ENCODE data around the gene OSBPL10.

Gene OSBPL10

DNA sequence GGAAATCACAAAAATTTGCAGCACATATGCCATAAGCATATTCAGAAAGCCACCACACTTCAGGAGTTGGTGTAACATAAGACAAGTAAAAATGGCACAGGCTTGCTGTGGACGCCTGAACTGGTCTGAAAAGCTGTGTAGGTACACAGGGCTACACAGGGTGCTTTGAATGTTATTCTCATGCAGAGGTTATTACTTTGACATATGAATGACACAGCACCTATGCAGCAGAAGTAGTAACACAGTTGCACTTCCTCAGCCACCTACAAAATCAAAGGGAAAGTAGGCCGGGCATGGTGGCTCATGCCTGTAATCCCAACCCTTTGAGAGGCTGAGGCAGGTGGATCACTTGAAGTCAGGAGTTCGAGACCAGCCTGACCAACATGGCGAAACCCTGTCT, 54.5 kb downstream of the OSBPL10 start:
- no peak for DNase-seq (ENCODE audit: extremely low read depth in 1 of 2, low read depth in 1 of 2)

DNA sequence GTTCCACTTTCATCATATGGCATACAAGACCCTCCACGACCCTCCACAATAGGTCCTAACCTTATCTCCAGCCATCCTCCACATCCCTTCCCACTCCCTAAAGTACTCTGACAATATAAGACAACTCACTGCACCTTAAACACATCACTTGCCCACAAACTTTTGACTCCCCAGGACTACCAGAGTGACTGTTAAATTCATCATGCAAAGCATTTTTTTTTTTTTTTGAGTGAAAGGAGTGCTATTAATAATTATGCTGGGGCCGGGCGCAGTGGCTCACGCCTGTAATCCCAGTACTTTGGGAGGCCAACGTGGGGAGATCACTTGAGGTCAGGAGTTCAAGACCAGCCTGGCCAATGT, 55.8 kb downstream of the OSBPL10 start:
- no peak for DNase-seq (ENCODE audit: extremely low read depth in 1 of 2, low read depth in 1 of 2)

DNA sequence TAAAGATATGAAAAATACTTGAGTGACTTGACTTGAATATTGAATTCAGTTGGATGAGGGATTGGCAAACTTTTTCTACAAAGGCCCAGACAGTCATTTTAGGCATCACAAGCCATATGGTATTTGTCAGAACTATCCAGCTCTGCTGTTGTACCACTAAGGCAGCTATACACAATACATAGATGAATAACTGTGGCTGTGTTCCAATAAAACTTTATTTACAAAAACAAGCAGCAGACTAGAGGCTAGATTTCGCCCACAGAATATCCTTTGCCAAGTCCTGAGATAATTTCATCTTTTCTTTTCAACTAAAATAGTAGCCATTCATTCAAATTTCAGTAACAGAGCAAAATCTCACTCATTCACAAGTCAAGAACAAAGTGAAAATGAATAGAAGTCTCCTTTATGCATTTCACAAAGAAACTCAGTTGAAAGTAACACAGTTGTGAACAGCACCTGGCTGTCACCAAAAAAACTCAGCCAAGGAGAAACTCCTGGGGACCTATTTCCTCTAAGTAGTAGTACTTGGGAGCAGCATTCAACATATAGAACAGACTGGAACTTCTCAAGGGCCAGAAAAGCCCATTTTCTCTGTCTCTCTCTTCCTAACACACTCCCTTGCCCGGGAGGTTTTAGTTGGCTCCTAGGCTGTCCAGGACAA, 56.3 kb downstream of the OSBPL10 start:
- no peak for DNase-seq (ENCODE audit: extremely low read depth in 1 of 2, low read depth in 1 of 2)

DNA sequence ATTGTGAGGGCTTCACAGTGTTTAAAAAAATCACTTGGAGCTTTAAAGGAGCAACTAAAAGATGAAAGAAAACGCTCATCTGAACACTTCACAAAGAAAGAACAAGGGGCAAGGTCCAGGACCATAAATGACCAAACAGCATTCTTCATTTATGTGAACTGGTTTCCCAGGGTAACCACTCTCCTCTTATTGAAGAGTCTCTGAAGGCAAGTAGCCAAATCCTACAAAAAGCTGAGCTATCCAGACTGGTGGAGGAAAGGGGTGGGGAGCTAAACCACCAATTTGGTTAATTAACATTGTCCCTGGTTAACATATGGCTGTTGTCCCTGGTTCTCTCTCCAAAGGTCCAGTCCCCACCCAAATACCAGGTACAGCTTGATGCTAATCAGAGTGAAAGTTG, 58.1 kb downstream of the OSBPL10 start:
- DNase-seq (ENCODE audit: extremely low read depth in 1 of 2, low read depth in 1 of 2): no peak

DNA sequence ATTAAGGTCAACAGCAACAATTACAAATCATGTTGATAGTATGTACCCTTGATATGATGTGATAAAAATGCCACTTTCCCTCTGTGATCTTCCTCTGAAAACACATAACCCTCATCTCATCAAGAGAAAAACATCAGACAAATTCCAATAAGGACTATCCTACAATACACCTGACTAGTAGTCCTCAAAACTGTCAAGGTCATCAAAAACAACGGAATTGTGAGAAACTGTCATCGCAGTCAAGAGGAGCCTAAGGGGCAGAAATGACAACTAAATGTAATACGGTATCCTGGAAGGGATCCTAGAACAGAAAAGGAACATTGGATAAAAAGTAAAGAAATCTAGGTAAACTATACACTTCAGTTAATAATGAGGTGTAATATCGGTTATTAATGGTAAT, 59.2 kb downstream of the OSBPL10 start:
- DNase-seq (ENCODE audit: extremely low read depth in 1 of 2, low read depth in 1 of 2): no peak

DNA sequence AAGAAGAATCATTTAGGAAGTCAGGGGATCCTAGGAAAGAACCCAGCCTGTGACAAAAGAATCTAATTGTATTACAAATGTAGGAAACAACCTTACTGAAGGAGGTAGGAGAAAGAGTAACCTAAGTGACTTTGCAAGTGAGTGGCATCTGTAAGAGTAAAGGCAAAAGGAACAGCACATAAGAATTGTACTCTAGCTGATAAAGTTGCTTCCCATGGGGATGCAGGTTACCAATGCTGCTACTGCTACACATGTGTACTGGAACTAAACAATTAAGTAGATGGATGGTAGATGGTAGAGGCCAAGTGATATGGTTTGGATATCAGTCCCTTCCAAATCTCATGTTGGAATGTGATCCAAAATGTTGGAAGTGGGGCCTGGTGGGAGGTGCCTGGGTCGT, 60.8 kb downstream of the OSBPL10 start:
- no peak for DNase-seq (ENCODE audit: extremely low read depth in 1 of 2, low read depth in 1 of 2)

DNA sequence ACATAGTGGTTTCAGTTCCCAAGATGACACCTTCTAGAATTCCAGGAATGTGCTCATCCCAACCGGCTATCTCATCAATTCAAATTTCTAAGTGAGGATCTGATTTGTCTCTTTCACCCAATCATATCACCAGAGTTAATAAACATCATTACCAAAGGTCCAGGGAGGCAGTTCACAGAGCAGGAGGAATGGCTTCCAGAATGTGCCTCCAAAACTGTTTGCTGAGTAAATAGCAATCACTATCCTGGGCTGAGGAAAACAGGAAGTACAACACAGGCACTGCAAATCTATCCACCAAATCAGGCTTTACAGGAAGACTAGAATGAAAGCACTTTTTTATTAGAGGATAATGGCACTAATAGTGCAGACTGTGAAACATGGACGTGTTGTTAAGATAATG, 61.5 kb downstream of the OSBPL10 start:
- no peak for DNase-seq (ENCODE audit: extremely low read depth in 1 of 2, low read depth in 1 of 2)

DNA sequence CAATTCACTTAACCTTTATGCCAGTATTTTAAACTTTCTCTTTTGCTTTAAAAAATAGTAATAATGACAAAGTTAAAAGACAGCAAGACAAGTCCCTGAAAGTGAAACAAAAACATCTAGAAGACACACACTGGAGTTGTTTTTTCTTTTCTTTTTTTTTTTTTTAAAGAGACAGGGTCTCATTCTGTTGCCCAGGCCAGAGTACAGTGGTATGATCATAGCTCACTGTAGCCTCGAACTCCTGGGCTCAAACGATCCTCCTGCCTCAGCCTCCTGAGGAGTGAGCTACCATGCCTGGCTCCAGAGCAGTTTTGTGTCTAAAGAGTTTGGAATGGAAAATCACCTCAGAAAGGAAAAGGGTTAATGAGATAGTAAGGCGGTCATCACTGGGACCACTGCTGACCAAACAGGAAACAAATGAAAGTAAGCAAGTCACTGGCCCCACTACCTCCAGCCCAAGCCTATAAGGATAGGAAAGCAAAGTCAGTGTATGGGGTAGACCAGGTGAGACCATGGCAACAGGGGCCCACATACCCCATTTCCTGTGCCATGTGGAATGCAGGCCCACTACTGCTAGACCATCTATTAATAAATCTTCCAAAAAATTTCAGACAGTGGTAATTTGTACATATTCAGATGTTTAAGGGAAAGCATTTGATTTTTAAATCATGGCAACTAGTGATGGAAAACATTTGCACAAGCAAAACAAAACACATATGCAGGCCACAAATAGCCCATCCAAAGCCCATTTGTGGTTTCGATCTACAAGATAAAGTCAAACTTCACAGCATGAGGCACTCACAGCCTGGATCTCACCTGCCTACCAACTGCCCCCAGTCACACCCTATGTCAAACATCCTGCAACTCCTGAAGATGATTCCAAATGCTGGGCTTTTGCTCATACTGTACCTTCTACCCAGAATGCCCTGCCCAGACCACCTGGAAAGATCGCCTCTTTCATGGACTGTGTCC, 62.6 kb downstream of the OSBPL10 start:
- no peak for DNase-seq (ENCODE audit: extremely low read depth in 1 of 2, low read depth in 1 of 2)

DNA sequence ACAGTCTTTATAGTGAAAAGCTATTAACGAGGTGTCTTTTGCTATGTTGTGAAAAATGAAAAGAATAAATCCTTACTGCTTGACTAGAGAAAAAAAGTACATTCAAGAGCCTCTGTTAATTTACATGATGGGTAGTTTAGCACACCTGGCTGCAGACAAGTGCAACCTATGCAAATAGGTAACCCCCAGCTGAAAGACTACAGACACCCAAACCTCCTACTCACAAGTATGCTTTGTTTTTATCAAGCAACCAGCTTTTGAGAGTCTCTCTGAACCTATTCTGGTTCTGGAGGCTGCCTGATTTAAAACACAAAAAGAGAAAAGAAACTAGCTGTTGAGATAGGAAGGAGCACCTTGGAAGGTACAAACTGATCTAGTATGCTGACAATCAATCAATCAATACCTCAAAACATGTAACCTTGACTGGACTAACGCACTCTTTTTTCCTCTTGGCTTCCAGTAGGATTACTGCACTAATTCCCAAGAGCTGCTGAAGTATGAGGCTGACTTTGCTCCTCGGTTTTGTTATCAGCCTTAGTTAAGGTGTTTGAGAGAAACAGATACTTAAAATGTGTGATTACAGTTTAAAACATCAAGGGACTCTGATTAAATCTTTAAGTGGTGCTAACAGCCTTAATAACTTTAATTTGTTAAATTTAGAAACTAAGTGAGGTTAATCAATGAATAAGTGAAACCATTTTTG, 63.6 kb downstream of the OSBPL10 start:
- no peak for DNase-seq (ENCODE audit: extremely low read depth in 1 of 2, low read depth in 1 of 2)

DNA sequence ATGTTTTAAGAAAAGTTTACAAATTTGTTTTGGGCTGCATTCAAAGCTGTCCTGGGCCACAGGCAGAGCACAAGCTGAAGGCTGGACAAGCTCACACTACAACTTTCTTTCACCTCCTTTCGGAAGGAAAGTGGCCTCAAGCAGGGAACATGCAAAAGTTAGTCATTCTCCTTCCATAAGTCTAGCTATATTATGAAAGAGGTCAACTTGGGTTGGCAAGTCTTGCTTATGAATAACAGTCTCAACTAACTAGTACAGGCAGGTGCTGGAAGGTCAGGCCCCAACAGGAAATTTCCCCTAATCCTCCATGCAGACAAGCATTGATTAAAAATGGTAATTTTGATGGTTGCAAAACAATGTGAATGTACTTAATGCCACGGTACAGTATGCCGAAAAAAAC, 69.4 kb downstream of the OSBPL10 start:
- no peak for DNase-seq (ENCODE audit: extremely low read depth in 1 of 2, low read depth in 1 of 2)

DNA sequence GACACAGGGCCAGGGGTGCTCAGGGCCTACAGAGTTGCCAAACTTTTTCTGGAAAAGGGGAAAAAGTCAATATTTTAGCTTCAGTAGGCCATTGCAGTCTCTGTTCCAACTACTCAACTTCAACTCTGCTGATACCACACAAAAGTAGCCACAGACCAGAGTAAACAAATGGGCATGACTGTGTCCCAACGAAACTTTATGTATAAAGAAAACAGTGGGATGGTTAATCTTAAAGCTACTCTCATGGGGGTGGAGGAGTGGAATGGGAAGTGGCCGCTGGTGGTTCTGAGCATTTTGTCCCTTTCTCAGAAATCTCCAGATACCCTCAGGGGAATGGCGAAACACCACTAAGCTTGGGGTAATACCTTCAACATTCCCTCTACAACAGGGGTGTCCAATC, 69.9 kb downstream of the OSBPL10 start:
- no peak for DNase-seq (ENCODE audit: extremely low read depth in 1 of 2, low read depth in 1 of 2)

DNA sequence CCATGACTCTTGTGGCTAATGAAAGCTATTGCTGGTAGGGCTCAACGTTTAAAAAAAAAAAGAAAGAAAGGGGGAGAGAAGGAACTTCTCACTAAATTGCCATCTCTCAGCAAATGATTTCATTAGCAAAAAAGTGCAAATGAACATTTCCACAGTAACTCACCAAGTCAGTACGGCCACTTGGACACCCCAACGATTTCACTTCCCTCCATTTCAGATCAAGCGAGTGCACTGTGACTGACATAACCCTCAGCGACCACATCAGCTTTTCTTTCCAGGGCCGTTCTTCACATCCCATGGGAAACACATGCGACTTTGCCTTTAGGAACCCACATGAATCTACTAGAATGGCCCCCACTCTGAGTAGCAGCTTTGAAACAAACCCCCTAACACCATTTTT, 71.6 kb downstream of the OSBPL10 start:
- no peak for DNase-seq (ENCODE audit: extremely low read depth in 1 of 2, low read depth in 1 of 2)

DNA sequence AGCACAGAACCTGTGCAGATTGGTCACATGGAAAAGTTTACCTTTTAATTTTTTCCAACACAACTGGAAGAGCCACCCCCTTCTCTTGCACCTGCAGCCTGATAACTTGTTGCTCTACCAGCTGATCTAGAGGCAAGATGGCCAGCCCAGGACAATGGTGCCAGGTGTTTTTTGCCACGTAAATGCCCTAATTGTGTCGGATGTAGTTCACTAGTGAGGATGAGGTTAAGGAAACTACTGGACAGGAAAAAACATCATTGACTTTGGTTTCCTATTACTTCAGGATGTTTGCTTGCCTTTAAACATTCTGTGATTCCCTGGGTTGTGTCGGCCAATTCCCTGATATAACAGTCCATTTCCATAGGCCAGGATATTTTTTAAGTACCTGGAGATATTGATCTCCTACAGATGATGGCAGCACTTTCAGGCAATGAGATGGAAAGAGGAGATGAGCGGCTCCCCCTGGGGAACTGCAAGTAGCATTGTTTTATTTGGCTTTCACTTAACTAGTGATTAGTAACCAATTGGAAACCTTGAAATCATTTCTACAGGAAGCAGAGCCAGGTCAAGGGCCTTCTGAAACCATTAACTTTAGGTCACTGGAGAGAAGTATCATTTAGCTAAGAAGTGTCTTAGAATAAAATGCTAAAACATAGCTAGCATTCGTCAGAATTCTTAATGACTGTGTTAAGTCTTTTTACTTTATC, 72.5 kb downstream of the OSBPL10 start:
- no peak for DNase-seq (ENCODE audit: extremely low read depth in 1 of 2, low read depth in 1 of 2)

DNA sequence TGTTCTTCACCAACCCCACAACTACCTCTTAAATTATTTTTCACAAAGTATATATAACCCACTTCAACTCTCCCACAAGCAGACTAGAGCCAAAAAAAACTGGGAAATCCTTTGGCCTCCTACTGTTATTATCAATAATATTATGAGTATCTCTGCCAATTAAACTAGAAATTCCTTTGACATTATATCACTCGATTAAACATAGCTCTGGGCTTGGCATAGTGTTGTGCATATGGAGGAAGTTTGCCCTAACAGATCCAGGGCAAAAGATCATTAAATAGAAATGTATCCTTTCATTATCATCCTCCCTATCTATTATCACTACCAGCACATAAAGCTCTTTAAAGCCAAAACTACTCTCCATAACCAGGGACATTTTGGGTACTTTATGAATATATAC, 74.9 kb downstream of the OSBPL10 start:
- DNase-seq (ENCODE audit: extremely low read depth in 1 of 2, low read depth in 1 of 2): no peak

DNA sequence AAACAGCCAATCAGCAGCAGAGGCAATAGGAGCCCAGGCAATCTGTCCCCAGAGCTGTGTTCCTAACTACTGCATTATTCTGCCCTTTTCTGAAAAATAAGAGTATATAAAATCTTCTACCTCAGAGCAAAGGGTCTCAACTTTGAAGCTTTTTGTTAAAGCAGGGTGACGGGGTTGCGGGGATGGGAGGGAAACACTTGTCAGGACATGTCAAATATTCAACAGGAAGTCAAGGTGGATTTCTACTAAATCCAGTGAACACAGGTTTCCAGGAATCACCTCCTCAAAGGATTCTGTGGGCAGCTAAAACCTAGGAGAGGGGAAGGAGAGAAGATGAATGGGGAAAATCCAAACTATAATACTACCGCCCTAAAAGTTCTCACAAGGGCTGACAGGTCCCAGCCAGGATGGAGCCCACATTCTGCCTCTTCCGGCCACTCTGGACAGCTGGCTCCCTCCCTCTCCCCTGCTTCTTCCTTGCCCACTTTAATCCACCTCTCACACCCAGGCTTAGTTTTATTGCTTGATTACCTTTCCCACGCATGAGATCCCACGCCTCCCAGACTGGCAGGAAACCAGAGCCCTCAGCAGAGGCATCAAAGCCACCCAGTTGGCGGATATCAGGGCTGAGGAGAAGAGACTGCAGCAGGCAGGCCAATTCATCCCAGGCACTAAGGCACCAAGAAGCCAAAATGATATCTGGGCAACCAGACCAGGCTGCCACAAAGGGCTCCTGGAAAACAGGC, 77.2 kb downstream of the OSBPL10 start:
- no peak for DNase-seq (ENCODE audit: extremely low read depth in 1 of 2, low read depth in 1 of 2)

DNA sequence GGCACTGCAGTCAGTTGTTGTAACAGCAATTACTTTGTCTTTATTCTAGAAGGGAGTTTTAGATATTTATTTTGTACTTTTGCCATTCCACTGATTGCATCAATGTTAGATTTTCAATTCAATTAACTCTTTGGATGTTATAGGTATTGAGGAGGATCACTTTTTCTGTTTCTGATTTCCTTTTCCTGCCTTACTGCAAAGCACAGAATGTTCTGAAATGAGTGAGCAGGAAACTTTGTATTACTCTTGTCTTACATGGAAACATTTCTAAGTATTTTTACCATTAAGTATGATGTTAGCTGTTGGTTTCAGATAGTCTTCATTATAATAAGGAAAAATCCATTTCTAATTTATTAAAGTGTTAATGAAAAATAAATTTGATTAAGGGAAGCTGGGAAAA, 80.5 kb downstream of the OSBPL10 start:
- no peak for DNase-seq (ENCODE audit: extremely low read depth in 1 of 2, low read depth in 1 of 2)

DNA sequence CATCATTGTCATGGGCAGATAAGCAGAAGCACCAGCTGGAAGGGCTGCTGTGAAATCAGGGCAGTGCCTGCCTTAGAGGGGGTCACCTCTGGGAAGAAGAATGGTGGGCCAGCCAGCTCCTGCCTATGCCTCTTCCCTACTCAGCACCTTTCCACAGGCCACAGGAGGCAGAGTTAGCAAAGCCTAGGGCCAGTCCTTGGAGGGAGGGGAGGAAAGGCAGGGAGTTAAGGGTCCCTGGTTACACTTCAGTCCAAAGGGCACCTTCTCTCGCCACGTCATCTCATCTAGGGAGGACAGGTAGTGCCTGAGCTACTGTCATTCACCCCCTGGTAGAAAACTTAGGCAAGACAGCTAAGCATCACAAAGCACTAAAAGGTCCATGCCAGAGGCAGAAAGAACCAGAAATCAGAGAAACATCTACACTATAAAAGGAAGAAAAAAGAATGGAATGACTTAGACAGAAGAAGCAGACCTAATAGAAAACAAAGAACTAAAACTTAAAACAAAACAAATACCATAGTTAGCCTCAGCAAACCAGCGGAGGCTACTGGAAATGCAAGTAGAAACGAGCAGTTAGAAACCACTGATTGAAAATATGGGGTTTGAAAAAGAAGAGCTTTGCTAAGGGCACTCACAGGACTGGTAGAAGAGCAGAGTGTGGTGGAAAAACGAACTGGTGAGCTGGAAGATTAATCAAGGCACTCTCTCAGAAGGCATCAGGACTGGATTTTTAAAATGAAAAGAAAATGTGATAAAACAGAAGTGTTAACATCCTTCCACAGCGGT, 84.2 kb downstream of the OSBPL10 start:
- DNase-seq (ENCODE audit: extremely low read depth in 1 of 2, low read depth in 1 of 2): no peak

DNA sequence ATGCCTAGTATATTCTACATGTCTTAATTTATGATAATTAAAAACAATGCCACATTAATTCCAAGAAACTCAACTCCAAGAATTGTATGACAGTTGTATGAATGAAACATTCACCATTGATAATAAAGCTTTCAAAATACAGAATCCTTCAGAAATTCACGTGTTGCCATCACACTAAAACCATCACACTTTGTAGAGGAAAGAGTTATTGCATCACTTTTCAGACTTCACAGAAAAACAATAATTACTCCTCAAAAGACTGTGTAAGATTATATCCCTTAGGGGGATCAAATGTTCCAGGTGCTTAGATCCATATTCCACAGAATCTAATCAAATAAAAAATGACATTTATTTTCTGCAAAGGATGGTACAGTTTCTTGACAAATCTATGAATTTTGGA, 85.0 kb downstream of the OSBPL10 start:
- DNase-seq (ENCODE audit: extremely low read depth in 1 of 2, low read depth in 1 of 2): no peak

DNA sequence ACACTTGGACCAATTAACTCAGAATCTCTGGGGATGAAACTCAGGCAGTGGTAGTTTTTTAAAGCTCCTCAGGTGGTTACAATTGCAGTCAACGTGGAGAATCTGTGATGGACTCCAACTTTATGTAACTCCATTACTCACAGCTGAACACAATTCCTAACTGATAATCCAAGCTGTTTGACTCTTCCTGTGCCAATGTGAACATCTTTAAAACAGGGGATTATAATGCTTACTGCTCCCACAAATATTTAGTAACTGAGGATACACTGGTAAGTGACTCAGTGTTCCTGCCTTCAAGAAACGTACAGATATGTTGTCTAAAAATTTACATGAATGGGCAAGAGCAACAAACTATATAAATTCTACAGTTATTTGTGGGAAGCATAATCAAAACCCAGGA, 85.6 kb downstream of the OSBPL10 start:
- no peak for DNase-seq (ENCODE audit: extremely low read depth in 1 of 2, low read depth in 1 of 2)
